Loucy (cell line): Measurements from ENCODE around the gene IGF2BP1.

Source experiments
- EZH2phosphoT487 ChIP-seq: fragments of 200-600 bp; IDR thresholded peaks from 2 replicates; pipeline ENCODE4 v1.6.1; 2018; ENCODE audit warnings: antibody characterized with exemption, mild to moderate bottlenecking, moderate library complexity, borderline replicate concordance
- TF ChIP-seq, protein P1 (sequence below): fragments of 200-600 bp; sonication (generic); conservative IDR thresholded peaks from 2 replicates; pipeline ENCODE4 v1.5.1; 2014; ENCODE audit warnings: mild to moderate bottlenecking, antibody characterized with exemption, low read length

DNA sequence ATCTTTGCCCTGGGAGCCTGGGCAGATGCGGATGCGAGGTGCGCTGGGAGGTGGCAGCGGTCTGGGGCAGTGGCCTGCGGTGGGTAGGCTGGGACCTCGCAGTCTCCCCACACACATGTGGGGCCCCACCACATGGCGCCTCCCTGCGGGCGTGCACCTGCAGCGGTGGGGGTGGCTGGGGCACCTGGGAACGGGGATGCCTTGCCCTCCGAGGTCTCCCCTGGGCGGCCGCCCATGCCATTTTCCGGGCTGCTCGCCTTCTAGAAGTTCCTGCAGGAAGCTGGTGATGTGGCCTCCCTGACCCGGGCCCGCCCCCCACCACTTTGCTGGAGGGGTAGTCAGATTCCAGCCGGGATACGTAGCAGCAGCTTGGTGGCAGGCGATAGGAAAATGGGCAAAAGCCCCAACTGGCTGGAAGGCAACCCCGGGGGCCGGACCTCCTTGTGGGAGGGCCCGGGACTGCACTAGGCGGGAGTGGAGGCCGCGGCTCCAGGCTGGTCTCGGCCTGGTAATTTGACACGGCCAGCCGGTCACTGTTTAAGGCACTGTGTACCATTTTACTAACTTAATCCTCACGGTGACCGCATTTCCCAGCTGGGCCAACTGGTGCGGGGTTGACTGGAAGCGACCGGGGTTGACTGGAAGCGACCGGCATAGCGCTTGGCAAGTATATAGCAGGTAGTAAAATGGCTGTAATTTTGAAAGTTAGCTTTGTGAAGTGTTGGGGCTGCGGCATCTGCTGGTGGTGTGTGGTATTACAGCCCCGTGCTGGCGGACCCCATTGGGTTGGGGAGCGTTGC is 38.5 kb downstream of the IGF2BP1 start:
- TF ChIP-seq, protein P1, sequence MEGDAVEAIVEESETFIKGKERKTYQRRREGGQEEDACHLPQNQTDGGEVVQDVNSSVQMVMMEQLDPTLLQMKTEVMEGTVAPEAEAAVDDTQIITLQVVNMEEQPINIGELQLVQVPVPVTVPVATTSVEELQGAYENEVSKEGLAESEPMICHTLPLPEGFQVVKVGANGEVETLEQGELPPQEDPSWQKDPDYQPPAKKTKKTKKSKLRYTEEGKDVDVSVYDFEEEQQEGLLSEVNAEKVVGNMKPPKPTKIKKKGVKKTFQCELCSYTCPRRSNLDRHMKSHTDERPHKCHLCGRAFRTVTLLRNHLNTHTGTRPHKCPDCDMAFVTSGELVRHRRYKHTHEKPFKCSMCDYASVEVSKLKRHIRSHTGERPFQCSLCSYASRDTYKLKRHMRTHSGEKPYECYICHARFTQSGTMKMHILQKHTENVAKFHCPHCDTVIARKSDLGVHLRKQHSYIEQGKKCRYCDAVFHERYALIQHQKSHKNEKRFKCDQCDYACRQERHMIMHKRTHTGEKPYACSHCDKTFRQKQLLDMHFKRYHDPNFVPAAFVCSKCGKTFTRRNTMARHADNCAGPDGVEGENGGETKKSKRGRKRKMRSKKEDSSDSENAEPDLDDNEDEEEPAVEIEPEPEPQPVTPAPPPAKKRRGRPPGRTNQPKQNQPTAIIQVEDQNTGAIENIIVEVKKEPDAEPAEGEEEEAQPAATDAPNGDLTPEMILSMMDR: peak; percentile 75
- no peak for TF ChIP-seq EZH2phosphoT487
